ENCODE data around the gene PPP1R2.

Gene PPP1R2

GRCh38 chr3:195554458-195554857, 11.3 kb upstream of the PPP1R2 start:
- H3K27ac ChIP-seq, result no peak overlapping the region
- TF ChIP-seq CTCF (conservative IDR thresholded peaks at IDR 0.05) (no peak), ZFX (IDR thresholded peaks at IDR 0.05) (no peak)

GRCh38 chr3:195553268-195553667, 10.1 kb upstream of the PPP1R2 start:
- TF ChIP-seq CTCF (conservative IDR thresholded peaks at IDR 0.05), result no peak
- TF ChIP-seq ZFX (IDR thresholded peaks at IDR 0.05), result no peak
- no peak overlapping the region for H3K27ac ChIP-seq

DNA sequence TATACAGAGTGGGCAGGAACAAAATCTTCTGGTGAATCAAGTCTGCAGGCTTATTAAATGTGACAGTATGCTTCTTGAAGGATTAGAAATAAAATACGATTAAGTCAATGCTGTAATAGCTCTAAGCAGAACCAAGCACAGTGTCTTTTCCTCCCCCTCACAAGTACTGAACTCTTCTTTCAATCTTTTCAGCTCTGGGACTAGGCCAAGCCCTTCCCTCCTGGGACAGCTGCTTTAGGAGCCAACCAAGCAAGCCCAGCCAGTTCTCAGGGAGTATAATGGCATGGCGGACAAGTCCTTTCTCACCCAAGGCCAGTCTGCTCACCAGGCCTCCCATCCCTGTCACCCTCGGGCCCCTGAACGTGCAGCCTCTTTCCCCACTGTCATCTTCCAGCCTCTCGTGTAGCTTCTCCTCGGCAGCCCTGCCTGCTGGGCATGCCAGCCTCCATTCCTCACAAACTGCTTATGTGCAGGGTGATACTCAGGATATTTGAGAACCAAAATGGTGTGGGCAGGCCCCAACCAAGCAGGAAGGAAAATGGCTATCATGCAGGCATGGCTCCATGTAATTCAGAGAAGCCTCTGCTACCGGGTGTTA, 8.4 kb upstream of the PPP1R2 start:
- H3K27ac ChIP-seq, result peak overlapping the region; percentile 44
- no peak for TF ChIP-seq ZFX (IDR thresholded peaks at IDR 0.05)
- TF ChIP-seq CTCF (conservative IDR thresholded peaks at IDR 0.05), result no peak

DNA sequence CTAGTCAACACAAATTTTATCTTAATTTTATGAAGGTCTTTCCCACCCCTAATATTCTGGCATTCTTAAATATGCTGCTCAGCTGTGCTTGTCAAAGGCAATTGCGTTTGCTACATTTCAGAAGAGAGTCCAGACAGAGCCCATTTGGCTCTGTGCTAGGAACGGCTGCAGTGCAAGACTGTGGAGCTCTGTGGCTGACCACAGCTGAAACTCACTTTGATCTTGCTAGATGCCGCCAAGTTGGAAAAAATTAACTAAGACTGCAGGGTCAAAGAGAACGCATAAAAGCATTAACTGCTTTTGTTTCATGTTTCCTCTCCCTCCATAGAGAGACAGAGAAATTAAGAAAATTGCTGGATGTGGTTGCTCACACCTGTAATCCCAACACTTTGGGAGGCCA, 7.6 kb upstream of the PPP1R2 start:
- TF ChIP-seq ZFX (IDR thresholded peaks at IDR 0.05) (no peak), CTCF (conservative IDR thresholded peaks at IDR 0.05) (no peak)
- peak overlapping the region; percentile 44 for H3K27ac ChIP-seq

DNA sequence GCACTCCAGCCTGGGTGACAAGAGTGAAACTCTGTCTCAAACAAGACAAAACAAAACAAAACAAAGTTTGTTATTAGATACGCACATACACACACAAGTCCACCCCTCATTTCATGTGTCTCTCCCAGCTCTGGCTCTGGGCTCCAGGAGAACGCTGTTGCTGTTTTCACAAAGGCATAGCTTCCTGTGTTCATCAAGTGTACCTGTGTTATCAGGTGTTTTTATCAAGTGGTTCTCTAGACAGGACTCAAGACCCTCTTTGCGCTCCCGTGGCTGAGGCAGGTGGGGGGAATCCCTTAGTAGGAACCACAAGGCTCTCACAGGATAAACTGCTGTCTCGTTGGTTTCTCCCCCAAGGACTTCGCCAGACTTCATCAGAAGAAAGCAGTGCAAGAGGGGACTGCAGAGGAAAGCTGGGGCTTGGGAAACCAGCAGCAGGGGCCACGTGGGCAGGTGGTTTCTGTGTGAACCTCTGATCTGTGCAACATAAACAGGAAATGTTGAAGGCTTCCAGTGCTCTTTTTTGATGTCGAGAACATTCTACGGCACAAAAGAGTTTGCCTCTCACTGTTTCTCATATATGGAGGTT, 6.9 kb upstream of the PPP1R2 start:
- no peak for TF ChIP-seq ZFX (IDR thresholded peaks at IDR 0.05)
- no peak for TF ChIP-seq CTCF (conservative IDR thresholded peaks at IDR 0.05)
- no peak overlapping the region for H3K27ac ChIP-seq

DNA sequence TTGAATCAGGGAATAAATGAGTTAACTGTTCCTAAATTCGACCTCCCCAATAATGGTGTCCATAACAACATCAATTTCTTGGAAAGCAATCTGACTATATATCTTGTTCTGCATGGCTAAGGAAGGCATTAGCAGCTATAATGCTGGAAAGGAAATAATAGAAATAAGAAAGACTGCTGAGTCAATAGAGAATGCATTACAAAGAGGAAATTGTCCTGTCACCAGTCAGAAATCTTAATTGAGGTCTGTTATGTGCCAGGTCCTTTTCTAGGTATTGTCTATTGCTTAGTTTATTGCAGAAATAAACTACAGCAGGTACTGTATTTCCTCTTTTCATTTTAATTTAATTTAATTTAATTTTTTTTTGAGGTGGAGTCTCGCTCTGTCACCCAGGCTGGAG, 5.9 kb upstream of the PPP1R2 start:
- TF ChIP-seq ZFX (IDR thresholded peaks at IDR 0.05), result no peak
- no peak for TF ChIP-seq CTCF (conservative IDR thresholded peaks at IDR 0.05)
- H3K27ac ChIP-seq, result no peak overlapping the region

DNA sequence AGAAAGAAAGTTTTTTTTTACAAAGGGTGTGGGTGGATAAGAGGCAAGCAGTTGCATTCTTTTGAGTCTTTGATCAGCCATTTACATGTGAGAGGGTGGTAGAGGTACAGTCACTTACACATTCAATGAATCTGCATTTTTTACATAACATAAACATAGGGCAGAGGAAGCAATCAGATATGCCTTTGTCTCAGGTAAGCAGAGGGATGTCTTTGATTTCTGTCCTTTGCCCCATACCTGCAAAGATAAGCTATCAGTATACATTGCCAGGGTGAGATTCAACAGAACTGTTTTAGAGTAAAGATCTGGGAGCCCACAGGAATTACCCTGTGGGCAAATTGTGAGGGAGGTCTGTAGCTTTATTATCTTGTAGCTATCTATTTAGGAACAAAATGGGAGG, 5.4 kb upstream of the PPP1R2 start:
- H3K27ac ChIP-seq, result no peak overlapping the region
- TF ChIP-seq ZFX (IDR thresholded peaks at IDR 0.05), result no peak
- TF ChIP-seq CTCF (conservative IDR thresholded peaks at IDR 0.05), result no peak

All from C4-2B (cell line).